ENCODE results near the gene SPAG4.

Gene SPAG4

GRCh38 chr20:35660122-35660937, 44.7 kb downstream of the SPAG4 start:
- H3K27me3 ChIP-seq (ENCODE audit: insufficient read depth, low read length): no peaks in the 10 kb centered on the region
- no peak overlapping the region for H3K4me3 ChIP-seq (ENCODE audit: low read length)
- no peaks in the 10 kb centered on the region for H3K9me3 ChIP-seq (ENCODE audit: low read length)
- peaks cover 12% of the 10 kb centered on the region for H3K36me3 ChIP-seq (ENCODE audit: insufficient read depth, low read length)
- no peak overlapping the region for H2AFZ ChIP-seq (ENCODE audit: low read depth, low read length)
- peaks cover 27% of the 10 kb centered on the region for H3K4me1 ChIP-seq (ENCODE audit: insufficient read depth, low read length)

- no peaks in the 10 kb centered on the region for H3K27me3 ChIP-seq (ENCODE audit: insufficient read depth, low read length)
- no peak overlapping the region for H3K4me3 ChIP-seq (ENCODE audit: low read length)
- peaks cover 27% of the 10 kb centered on the region for H3K4me1 ChIP-seq (ENCODE audit: insufficient read depth, low read length)
- H3K9me3 ChIP-seq (ENCODE audit: low read length): no peaks in the 10 kb centered on the region
- peaks cover 8% of the 10 kb centered on the region for H3K36me3 ChIP-seq (ENCODE audit: insufficient read depth, low read length)
- no peak overlapping the region for H2AFZ ChIP-seq (ENCODE audit: low read depth, low read length)
Measured at GRCh38 chr20:35661053-35661452, 45.4 kb downstream of the SPAG4 start.

GRCh38 chr20:35661908-35662307, 46.3 kb downstream of the SPAG4 start:
- Histone ChIP-seq H3K36me3 (ENCODE audit: insufficient read depth, low read length) (peaks cover 7% of the 10 kb centered on the region), H3K9me3 (ENCODE audit: low read length) (no peaks in the 10 kb centered on the region), H3K4me3 (ENCODE audit: low read length) (peak overlapping the region; percentile 69), H3K4me1 (ENCODE audit: insufficient read depth, low read length) (peaks cover 27% of the 10 kb centered on the region), H2AFZ (ENCODE audit: low read depth, low read length) (no peak overlapping the region), H3K27me3 (ENCODE audit: insufficient read depth, low read length) (no peaks in the 10 kb centered on the region)

GRCh38 chr20:35662551-35662950, 46.9 kb downstream of the SPAG4 start:
- Histone ChIP-seq H3K4me3 (ENCODE audit: low read length) (peak overlapping the region; percentile 69), H3K36me3 (ENCODE audit: insufficient read depth, low read length) (peaks cover under 1% of the 10 kb centered on the region), H3K9me3 (ENCODE audit: low read length) (no peaks in the 10 kb centered on the region), H3K27me3 (ENCODE audit: insufficient read depth, low read length) (no peaks in the 10 kb centered on the region), H2AFZ (ENCODE audit: low read depth, low read length) (no peak overlapping the region), H3K4me1 (ENCODE audit: insufficient read depth, low read length) (peaks cover 27% of the 10 kb centered on the region)

- H3K9me3 ChIP-seq (ENCODE audit: low read length): no peaks in the 10 kb centered on the region
- no peaks in the 10 kb centered on the region for H3K27me3 ChIP-seq (ENCODE audit: insufficient read depth, low read length)
- H3K4me3 ChIP-seq (ENCODE audit: low read length): peak overlapping the region; percentile 69
- no peak overlapping the region for H2AFZ ChIP-seq (ENCODE audit: low read depth, low read length)
- peaks cover 4% of the 10 kb centered on the region for H3K36me3 ChIP-seq (ENCODE audit: insufficient read depth, low read length)
- H3K4me1 ChIP-seq (ENCODE audit: insufficient read depth, low read length): peaks cover 27% of the 10 kb centered on the region
Measured at GRCh38 chr20:35663516-35664465, 48.2 kb downstream of the SPAG4 start.

GRCh38 chr20:35664466-35665206, 49.0 kb downstream of the SPAG4 start, which contains the start of the genes CPNE1 and RBM12:
CPNE1 (minus strand) TSS chr20:35664900; CDS start chr20:35632923, 31,977 bp downstream.
RBM12 (minus strand) TSS chr20:35664900; CDS start chr20:35655322, 9,578 bp downstream.
- Histone ChIP-seq H3K9me3 (ENCODE audit: low read length) (no peaks in the 10 kb centered on the region), H2AFZ (ENCODE audit: low read depth, low read length) (peak within 1 kb of the TSS; percentile 27)

GRCh38 chr20:35665949-35666288, 50.3 kb downstream of the SPAG4 start:
- Histone ChIP-seq H2AFZ (ENCODE audit: low read depth, low read length) (no peak overlapping the region), H3K27me3 (ENCODE audit: insufficient read depth, low read length) (no peaks in the 10 kb centered on the region), H3K4me1 (ENCODE audit: insufficient read depth, low read length) (peaks cover 22% of the 10 kb centered on the region), H3K36me3 (ENCODE audit: insufficient read depth, low read length) (peaks cover 12% of the 10 kb centered on the region), H3K9me3 (ENCODE audit: low read length) (no peaks in the 10 kb centered on the region), H3K4me3 (ENCODE audit: low read length) (no peak overlapping the region)

More at GRCh38 chr20:35664466-35665206, 49.0 kb downstream of the SPAG4 start, which contains the start of the genes CPNE1 and RBM12:
- peaks cover 10% of the 10 kb centered on the region for H3K36me3 ChIP-seq (ENCODE audit: insufficient read depth, low read length)
- no peaks in the 10 kb centered on the region for H3K27me3 ChIP-seq (ENCODE audit: insufficient read depth, low read length)
- H3K4me1 ChIP-seq (ENCODE audit: insufficient read depth, low read length): peaks cover 27% of the 10 kb centered on the region
- H3K4me3 ChIP-seq (ENCODE audit: low read length): peak within 1 kb of the TSS; percentile 69

GRCh38 chr20:35669221-35669620, 53.6 kb downstream of the SPAG4 start:
- Histone ChIP-seq H3K9me3 (ENCODE audit: low read length) (no peaks in the 10 kb centered on the region), H3K36me3 (ENCODE audit: insufficient read depth, low read length) (peaks cover 26% of the 10 kb centered on the region), H3K27me3 (ENCODE audit: insufficient read depth, low read length) (no peaks in the 10 kb centered on the region), H3K4me3 (ENCODE audit: low read length) (no peak overlapping the region), H3K4me1 (ENCODE audit: insufficient read depth, low read length) (peaks cover 2% of the 10 kb centered on the region), H2AFZ (ENCODE audit: low read depth, low read length) (no peak overlapping the region)

GRCh38 chr20:35669681-35670080, 54.1 kb downstream of the SPAG4 start:
- no peaks in the 10 kb centered on the region for H3K9me3 ChIP-seq (ENCODE audit: low read length)

More at GRCh38 chr20:35669681-35670080, 54.1 kb downstream of the SPAG4 start:
- H3K4me1 ChIP-seq (ENCODE audit: insufficient read depth, low read length): peaks cover 2% of the 10 kb centered on the region
- peaks cover 28% of the 10 kb centered on the region for H3K36me3 ChIP-seq (ENCODE audit: insufficient read depth, low read length)
- H3K27me3 ChIP-seq (ENCODE audit: insufficient read depth, low read length): no peaks in the 10 kb centered on the region
- no peak overlapping the region for H3K4me3 ChIP-seq (ENCODE audit: low read length)
- H2AFZ ChIP-seq (ENCODE audit: low read depth, low read length): no peak overlapping the region
